GM20431 (cell line): ENCODE measurements around the gene TENM3.

Experiments used
- in situ Hi-C: fragments of 300-500 bp; cut with MseI, MboI; formaldehyde crosslinking; loops from one replicate; pipeline ENCODE4 v1.15.0; 2020; ENCODE audit warnings: low sequenced_read_pairs; ENCODE audit not compliant: unreplicated experiment

TENM3 gene

GRCh38 chr4:182809417-182810102, 566.4 kb downstream of the TENM3 start:
- in situ Hi-C loops = loop anchor here (25.0 kb wide), 1 partner anchor 322 kb away; no protein-coding TSS in a partner anchor

- in situ Hi-C loops = loop anchor here (25.0 kb wide), 1 partner anchor 323 kb away; no protein-coding TSS in a partner anchor
Measured at GRCh38 chr4:182810103-182810615, 567.0 kb downstream of the TENM3 start.

GRCh38 chr4:182812916-182813315, 569.7 kb downstream of the TENM3 start:
- in situ Hi-C loops = loop anchor here (25.0 kb wide), 1 partner anchor 326 kb away; no protein-coding TSS in a partner anchor

- in situ Hi-C loops = loop anchor here (25.0 kb wide), 1 partner anchor 327 kb away; no protein-coding TSS in a partner anchor
Measured at GRCh38 chr4:182814065-182814464, 570.9 kb downstream of the TENM3 start.

GRCh38 chr4:182818926-182819730, 575.9 kb downstream of the TENM3 start:
- in situ Hi-C loops = loop anchor here (25.0 kb wide), 1 partner anchor 332 kb away; no protein-coding TSS in a partner anchor

DNA sequence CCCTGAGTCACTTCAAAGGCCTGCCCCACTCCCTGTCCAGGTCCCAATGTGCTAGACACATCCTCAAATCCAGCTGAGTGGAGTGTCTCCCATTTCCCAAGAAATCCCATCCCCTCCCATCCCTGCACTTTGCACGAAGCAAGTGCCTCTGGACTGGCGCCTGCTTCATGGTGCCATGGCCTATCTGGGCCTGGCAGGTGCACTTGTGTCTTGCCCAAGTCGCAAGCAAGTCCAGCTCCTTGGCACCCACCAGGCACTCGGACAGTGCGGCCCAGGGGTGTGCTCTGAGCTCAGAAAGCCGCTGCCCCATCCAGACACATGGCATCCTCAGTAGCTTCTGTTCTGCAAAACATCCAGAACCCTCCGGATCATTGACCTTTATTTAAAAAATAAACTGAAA, 576.5 kb downstream of the TENM3 start:
- in situ Hi-C loops = loop anchor here (25.0 kb wide), 1 partner anchor 332 kb away; no protein-coding TSS in a partner anchor

DNA sequence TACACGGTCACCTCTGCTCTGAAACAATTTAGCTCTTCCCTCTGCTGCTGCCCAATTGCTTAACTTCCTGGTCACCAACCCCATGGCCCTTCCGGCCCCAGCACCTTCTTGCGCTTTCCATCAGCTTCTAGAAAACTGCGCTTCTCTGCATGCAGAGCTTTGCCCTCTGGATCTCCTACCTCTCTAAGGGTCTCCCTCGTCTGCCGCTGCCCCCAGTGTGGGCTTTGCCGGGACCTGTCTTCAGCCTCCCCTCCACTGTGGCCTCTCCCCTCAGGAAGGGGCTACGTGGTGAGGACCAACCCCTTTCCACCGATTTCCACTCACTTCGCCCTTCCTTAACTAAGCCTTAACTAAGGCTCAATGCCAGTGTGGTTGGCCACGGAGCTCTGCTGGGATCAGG, 579.4 kb downstream of the TENM3 start:
- in situ Hi-C loops = loop anchor here (25.0 kb wide), 1 partner anchor 335 kb away; no protein-coding TSS in a partner anchor

GRCh38 chr4:182823576-182823975, 580.4 kb downstream of the TENM3 start:
- in situ Hi-C loops = loop anchor here (25.0 kb wide), 1 partner anchor 336 kb away; no protein-coding TSS in a partner anchor

GRCh38 chr4:182825003-182825402, 581.8 kb downstream of the TENM3 start:
- in situ Hi-C loops = no loop called here

DNA sequence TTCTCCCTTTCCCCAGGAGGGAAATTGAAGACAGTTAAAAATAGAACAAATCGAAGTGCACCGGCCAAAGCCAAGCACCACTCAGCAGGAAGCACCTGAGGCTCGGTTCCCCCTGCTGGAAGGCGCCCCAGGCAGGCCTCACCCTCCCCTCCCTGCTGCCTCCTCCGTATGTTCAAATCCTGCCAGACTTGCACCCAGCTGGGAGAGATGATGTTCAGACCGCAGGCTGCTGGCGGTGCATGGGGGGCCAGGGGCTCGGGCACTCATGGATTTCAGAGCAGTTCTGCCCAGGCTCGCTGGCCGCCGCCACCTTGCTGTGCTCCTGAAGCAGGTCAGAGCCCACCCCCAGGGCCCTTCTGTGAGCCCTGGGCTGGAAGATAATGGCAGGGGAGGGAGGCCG, 582.6 kb downstream of the TENM3 start:
- in situ Hi-C loops = no loop called here

- in situ Hi-C loops = no loop called here
Measured at GRCh38 chr4:182826391-182826790, 583.2 kb downstream of the TENM3 start.

DNA sequence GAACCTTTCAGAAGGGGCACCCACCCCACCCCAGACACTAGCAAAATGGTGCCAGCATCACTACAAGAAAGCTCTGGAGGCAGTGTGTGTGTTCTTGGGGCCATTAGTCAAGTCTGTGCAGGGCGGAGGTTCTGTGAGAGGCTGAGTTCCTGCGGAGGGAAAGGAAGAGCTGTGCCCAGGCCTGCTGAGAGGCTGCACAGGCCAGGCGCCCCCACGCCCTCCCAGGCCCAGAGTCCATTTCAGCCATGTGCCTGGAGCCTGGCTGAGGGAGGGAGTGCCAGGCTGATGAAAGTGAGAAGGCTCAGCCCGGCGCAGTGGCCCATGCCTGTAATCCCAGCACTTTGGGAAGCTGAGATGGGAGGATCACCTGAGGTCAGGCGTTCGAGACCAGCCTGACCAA, 584.0 kb downstream of the TENM3 start:
- in situ Hi-C loops = no loop called here

DNA sequence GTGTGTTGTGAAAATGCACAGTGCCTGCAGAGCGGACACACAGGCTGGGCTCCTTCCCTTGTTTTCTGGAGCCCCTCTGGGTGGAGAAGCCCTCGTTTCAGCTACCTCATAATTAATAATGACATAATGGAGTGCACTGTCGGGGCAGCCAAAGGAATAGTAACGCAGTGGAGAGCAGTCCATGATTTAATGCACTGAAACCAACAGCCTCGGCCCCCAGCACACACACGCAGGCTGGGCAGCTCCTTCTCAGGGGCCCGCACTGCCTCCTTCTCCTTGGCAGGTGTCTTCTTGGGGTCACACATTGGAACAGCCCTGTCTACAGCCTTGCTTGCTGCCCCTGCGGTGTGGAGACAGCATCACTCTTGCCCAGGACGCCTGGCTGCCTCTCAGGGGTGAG, 584.8 kb downstream of the TENM3 start:
- in situ Hi-C loops = no loop called here

GRCh38 chr4:182828360-182829025, 585.3 kb downstream of the TENM3 start:
- in situ Hi-C loops = no loop called here

DNA sequence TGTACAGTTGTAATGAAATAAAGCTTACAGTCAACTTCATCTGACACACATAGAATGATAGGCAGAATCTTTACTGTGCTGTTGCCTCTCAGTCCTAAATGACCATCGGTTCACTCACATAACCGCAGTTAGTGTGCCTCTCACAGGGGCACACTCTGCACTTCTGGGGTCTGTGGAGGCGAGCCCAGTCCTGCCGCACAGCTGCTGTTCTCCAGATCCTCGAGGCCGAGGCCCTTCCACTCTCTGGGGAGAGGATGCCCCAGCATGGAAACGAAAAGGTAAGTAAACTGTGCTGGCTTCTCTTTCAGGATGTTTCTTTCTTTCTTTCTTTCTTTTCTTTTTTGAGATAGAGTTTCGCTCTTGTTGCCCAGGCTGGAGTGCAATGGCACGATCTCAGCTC, 586.0 kb downstream of the TENM3 start:
- in situ Hi-C loops = no loop called here

DNA sequence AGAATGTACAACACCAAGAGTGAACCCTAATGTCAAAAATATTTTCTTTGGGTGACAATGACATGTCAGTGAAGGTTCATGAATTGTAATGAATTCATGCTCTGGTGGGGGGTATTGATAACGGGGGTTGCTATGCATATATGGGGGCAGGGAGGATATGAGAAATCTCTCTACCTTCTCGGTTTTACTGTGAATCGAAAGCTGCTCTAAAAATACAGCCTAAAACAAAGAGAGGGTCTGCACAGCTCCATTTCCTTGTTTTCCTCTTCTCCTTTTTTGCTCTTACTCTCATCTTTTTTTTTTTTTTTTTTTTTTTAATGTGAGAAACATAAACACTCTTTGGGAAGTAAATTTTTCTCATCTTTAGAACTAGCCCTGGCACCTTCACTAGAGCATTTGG, 588.2 kb downstream of the TENM3 start:
- in situ Hi-C loops = no loop called here

- in situ Hi-C loops = no loop called here
Measured at GRCh38 chr4:182832352-182833120, 589.3 kb downstream of the TENM3 start.

DNA sequence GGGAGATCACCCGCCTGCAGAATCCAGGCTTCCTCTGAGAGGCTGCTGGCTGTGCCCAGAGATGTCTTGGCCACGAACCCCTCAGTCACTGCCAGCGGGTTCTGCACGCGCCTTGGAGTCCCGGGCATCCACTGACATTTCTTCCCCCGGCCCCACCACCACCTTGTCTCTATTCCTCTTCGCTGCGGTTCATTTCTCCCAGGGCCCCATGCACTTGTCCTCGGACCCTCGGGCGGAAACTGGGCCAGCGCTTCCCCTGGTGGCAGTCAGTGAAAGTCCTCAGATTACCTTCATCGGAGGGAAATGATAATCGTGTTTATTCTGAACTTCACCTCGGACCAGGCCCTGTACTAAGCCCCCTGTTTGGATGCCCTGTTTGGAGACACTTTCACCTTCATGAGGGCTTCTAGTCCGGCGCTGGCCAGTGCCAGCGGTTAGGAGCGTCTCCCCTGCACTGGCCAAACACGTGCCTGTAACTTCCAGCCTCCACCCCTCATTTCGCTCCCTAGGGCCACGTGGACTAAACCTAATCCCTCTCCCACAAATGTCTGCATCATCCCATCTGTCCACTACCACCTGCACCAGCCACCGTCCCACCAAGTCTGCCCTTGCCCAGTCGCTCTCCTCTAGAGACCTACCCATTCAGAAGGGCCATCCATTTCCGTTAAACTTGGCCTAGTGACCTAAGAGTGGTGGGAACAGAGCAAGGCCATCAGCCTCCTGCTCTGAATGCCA, 592.0 kb downstream of the TENM3 start:
- in situ Hi-C loops = no loop called here

DNA sequence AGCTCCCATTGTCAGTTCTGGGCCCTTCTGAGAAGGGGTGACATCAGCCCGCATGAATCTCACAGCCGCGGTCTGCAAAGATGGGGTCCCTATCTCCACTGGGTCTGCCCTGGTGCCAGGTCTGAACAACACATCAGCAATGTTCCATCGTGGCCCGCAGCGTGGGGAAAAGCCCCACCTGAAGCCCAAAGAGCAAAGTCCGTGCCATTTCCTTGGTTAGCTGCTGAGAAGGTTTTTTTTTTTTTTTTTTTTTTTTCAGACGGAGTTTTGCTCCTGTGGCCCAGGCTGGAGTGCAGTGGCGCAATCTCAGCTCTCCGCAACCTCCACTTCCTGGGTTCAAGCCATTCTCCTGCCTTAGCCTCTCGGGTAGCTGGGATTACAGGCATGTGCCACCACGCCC, 594.6 kb downstream of the TENM3 start:
- in situ Hi-C loops = no loop called here
